GM12891 (cell line): ENCODE measurements around the gene ZNF160.

Source experiments
- PAX5 ChIP-seq: IDR thresholded peaks from 2 replicates; pipeline ENCODE4 v1.6.1; 2011; ENCODE audit warnings: low read length, moderate library complexity, mild to moderate bottlenecking; ENCODE audit not compliant: insufficient read depth, severe bottlenecking
- POLR2A ChIP-seq: IDR thresholded peaks from 2 replicates; pipeline ENCODE4 v1.6.1; 2011; ENCODE audit warnings: low read depth, low read length, control low read depth
- POLR2AphosphoS5 ChIP-seq: IDR thresholded peaks from 2 replicates; pipeline ENCODE4 v1.6.1; 2011; ENCODE audit warnings: low read depth, low read length, control low read depth
- POU2F2 ChIP-seq: IDR thresholded peaks from 2 replicates; pipeline ENCODE4 v1.6.1; 2011; ENCODE audit warnings: low read depth, mild to moderate bottlenecking, control low read depth, low read length, moderate library complexity
- SPI1 ChIP-seq: IDR thresholded peaks from 2 replicates; pipeline ENCODE4 v1.6.1; 2011; ENCODE audit warnings: low read depth, low read length, control low read depth
- TAF1 ChIP-seq: IDR thresholded peaks from 2 replicates; pipeline ENCODE4 v1.6.1; 2011; ENCODE audit warnings: low read depth, low read length, control low read depth

DNA sequence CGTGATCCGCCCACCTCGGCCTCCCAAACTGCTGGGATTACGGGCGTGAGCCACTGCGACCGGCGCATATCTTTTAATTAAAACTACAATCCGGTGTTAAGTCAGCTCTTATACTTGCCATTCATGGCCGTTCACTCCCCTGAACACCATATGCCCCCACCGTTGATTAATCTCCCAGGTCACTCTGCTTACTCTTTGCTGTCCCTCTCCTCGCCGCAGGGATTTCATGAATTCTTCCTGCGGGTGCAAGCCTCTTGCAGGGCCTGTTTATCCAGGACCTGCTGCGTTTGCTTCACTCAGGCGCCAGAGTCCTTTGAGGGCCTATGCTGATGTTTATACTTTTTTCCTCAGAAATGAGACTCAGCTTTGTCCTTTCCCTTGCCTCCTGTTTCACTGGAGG lies 57.7 kb downstream of the ZNF160 start:
- TF ChIP-seq POLR2AphosphoS5 (no peak), POLR2A (no peak), TAF1 (no peak), PAX5 (no peak), SPI1 (no peak), POU2F2 (no peak)
